CD4-positive, alpha-beta T cell treated with Interleukin-6 at 100 ng/mL for 8 hours (primary cell): ENCODE results near the gene AHCY.
"Not testable (repeated sequence)": the region's sequence is repeated elsewhere in the genome, so short reads cannot be mapped to it uniquely, and the experiment has no call there.

Experiments used
- DNase-seq: peaks from one replicate; pipeline ENCODE4 v3.0.0-alpha.2; 2020; ENCODE audit warnings: mixed read lengths, low spot score

The AHCY gene

DNA sequence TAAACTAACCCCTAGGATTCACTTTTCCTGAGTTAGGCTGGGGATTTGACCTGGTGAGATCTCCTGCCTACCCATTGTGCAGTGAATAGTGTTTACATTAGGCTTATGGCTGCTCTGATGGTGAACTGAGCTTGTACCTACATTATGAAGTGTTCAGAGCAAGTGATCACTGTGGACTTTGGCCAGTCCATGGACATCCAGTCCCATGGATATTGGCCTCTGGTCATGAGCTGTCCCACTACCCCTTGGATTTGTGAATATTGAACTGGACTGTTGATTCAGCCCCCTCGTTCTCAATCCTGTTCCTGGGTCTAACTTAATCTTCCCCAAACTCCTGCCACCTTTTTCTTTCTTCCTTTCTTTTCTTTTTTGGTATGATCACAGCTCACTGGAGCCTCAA lies 48.2 kb downstream of the AHCY start:
- no peak for DNase-seq

DNA sequence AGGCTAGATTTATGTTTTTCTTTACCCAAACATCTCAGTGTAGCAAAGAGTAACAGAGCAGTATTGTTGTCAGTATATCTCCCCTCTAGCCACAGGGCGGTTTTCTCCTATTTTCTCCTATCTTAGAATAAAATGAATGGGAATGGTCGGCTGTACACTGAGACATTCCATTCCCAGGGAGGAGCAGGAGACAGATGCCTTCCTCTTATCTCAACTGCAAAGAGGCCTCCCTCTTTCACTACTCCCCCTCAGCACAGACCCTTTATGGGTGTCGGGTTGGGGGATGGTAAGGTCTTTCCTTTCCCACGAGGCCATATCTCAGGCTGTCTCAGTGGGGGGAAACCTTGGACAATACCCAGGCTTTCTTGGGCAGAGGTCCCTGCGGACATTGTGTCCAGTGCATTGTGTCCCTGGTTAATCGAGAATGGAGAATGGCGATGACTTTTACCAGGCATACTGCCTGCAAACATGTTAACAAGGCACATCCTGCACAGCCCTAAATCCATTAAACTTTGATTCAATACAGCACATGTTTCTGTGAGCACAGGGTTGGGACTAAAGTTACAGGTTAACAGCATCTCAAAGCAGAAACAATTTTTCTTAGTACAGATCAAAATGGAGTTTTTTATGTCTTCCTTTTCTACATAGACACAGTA lies 50.6 kb downstream of the AHCY start:
- DNase-seq: not testable (repeated sequence)

- no peak for DNase-seq
These were observed 51.5 kb downstream of the AHCY start for GRCh38 chr20:34251619-34252018.

GRCh38 chr20:34250005-34250404 lies 53.1 kb downstream of the AHCY start:
- DNase-seq: no peak

GRCh38 chr20:34249291-34249690 lies 53.9 kb downstream of the AHCY start:
- DNase-seq: no peak

DNA sequence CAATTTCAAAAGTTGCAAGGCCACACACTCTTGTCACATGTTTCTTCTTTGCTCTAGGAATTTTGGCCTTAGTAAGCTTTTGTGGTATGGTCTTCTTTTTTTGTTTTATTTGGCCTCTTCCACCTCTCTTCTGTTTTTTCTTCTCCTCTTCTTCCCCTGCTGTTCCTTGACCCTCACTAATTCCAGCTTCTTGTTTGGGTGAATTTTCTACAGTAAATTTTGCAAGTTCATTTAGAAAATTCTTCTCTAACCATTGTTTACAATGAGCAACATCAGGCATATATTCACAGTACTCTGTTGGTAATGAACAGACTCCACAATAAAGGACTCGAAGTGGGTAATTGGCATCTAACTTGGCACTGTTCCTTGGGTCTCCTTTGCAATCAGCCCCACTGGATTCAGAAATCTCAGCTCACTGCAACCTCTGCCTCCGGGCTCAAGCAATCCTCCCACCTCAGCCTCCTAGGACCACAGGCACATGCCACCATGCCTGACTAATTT lies 57.0 kb downstream of the AHCY start:
- DNase-seq: no peak

GRCh38 chr20:34243377-34243776 lies 59.8 kb downstream of the AHCY start:
- DNase-seq: no peak

- DNase-seq: no peak
These were observed 60.3 kb downstream of the AHCY start for GRCh38 chr20:34242879-34243278.

GRCh38 chr20:34242015-34242414 lies 61.1 kb downstream of the AHCY start:
- not testable (repeated sequence) for DNase-seq

DNA sequence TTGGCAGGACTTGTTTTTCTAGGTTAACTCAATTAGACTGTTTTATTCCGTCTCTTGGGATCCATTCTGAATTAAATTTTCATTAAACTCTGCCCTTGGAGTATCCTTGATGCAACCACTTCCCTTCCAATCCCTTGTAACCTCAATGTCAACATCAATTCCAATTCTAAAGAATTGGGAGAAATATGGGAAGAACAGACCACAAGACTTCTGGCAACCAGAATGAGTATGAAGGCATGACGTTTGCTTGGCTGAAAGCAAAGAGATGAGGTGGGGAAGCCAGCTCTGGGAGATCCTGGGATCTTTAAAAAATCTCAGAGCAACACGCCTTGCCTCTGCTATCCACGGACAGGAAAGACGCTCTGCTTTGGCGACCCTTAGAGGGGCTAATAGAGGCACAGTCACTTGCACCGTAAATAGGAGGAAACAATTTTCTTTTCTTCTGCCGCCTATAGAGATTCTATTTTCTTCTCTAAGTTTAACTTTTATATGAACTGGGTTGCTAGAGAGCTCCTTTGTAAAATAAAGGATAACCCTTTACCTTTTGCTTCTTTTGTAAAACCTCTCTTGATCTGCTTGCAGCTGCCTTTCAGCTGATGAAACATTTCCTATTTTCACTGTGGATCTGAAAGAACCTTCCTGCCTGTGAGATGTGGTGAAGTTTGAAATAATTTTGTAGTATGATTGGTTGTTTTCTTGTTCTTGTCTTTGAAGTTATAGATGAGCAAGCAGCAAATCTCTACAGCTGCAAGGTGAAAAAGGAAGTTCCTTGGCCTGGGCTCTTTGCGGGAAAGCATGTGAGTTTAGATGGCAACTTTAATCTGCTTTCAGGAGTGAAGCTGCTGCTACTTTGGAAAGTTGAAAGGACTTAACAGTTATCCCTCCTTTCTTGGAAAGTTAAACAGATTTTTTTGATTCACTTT lies 62.2 kb downstream of the AHCY start, which contains the start of gene ASIP:
TSS of gene ASIP (plus strand) at position 731 of the 923 bp plus-strand sequence. CDS start 18,952 bp downstream, outside the sequence.
- DNase-seq: peak; percentile 23

DNA sequence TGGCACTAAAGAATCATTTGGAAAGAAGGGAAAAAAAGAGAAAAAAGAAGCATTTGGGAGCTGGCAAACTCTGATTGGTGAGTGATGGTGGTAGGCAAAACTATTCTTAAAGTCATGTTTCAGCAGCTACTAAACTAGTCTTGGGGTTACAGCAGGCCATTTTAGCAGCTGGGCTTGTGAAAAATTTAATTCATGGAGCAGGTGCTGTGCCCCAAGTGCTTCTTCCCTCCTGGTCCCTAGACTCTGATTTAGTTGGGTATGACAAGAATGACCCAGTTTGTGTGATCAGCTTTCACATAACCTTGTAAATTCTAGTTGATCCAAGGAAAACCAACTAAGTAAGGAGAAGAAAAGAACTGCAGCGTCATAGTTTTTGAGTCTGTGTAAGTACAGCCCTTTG lies 63.0 kb downstream of the AHCY start:
- DNase-seq: no peak

DNA sequence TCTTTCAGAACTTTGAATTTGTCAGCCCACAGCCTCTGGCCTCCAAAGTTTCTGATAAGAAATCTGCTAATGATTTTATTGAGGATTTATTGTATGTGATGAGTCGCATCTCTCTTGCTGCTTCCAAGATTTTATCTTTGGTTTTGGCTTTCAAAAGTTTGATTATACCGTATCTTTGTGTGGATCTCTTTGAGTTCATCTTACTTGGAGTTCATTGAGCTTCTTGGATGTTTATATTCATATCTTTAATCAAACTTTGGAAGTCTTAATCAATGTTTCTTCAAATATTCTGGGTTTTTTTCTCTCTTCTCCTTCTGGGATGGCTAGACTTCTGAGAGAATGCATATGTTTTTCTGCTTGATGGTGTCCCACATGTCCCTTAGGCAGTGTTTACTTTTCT lies 65.2 kb downstream of the AHCY start:
- no peak for DNase-seq

GRCh38 chr20:34235875-34236274 lies 67.3 kb downstream of the AHCY start:
- no peak for DNase-seq

GRCh38 chr20:34233687-34234086 lies 69.5 kb downstream of the AHCY start:
- no peak for DNase-seq

- no peak for DNase-seq
These were observed 70.6 kb downstream of the AHCY start for GRCh38 chr20:34232494-34233087.

- DNase-seq: no peak
These were observed 71.5 kb downstream of the AHCY start for GRCh38 chr20:34231634-34232033.
